Measurements from ENCODE around the gene RHCE.

- TF ChIP-seq, protein P1, sequence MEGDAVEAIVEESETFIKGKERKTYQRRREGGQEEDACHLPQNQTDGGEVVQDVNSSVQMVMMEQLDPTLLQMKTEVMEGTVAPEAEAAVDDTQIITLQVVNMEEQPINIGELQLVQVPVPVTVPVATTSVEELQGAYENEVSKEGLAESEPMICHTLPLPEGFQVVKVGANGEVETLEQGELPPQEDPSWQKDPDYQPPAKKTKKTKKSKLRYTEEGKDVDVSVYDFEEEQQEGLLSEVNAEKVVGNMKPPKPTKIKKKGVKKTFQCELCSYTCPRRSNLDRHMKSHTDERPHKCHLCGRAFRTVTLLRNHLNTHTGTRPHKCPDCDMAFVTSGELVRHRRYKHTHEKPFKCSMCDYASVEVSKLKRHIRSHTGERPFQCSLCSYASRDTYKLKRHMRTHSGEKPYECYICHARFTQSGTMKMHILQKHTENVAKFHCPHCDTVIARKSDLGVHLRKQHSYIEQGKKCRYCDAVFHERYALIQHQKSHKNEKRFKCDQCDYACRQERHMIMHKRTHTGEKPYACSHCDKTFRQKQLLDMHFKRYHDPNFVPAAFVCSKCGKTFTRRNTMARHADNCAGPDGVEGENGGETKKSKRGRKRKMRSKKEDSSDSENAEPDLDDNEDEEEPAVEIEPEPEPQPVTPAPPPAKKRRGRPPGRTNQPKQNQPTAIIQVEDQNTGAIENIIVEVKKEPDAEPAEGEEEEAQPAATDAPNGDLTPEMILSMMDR (conservative IDR thresholded peaks at IDR 0.05; ENCODE audit: low read depth, low read length), result no peak
- TF ChIP-seq EZH2 (IDR thresholded peaks at IDR 0.05; ENCODE audit: borderline replicate concordance, low read depth, low read length, poor library complexity, severe bottlenecking), result no peak
Measured at GRCh38 chr1:25431955-25432719, 11.5 kb upstream of the RHCE start.

All from A673 (cell line).